Stimulated activated naive CD8-positive, alpha-beta T cell treated with anti-CD3 and anti-CD28 coated beads, Interleukin-15, Interleukin-2, amounts not matched to agents 100 ng/mL and 50 ng/mL, for 24 hours (primary cell): ENCODE results near the gene RFLNA.

Source experiments
- H3K27ac Mint-ChIP-seq: one replicate; pipeline ENCODE4 v1.8.0; 2021; ENCODE audit warnings: mild to moderate bottlenecking, mixed read lengths
- H3K27me3 Mint-ChIP-seq: one replicate; pipeline ENCODE4 v1.8.0; 2021; ENCODE audit warnings: mixed read lengths
- H3K36me3 Mint-ChIP-seq: one replicate; pipeline ENCODE4 v1.8.0; 2021; ENCODE audit warnings: low read depth, mixed read lengths
- H3K4me1 Mint-ChIP-seq: one replicate; pipeline ENCODE4 v1.8.0; 2021; ENCODE audit warnings: low read depth, mixed read lengths
- H3K4me3 Mint-ChIP-seq: one replicate; pipeline ENCODE4 v1.8.0; 2021; ENCODE audit warnings: mild to moderate bottlenecking, mixed read lengths
- H3K9me3 Mint-ChIP-seq: one replicate; pipeline ENCODE4 v1.8.0; 2021; ENCODE audit warnings: mixed read lengths

The RFLNA gene

DNA sequence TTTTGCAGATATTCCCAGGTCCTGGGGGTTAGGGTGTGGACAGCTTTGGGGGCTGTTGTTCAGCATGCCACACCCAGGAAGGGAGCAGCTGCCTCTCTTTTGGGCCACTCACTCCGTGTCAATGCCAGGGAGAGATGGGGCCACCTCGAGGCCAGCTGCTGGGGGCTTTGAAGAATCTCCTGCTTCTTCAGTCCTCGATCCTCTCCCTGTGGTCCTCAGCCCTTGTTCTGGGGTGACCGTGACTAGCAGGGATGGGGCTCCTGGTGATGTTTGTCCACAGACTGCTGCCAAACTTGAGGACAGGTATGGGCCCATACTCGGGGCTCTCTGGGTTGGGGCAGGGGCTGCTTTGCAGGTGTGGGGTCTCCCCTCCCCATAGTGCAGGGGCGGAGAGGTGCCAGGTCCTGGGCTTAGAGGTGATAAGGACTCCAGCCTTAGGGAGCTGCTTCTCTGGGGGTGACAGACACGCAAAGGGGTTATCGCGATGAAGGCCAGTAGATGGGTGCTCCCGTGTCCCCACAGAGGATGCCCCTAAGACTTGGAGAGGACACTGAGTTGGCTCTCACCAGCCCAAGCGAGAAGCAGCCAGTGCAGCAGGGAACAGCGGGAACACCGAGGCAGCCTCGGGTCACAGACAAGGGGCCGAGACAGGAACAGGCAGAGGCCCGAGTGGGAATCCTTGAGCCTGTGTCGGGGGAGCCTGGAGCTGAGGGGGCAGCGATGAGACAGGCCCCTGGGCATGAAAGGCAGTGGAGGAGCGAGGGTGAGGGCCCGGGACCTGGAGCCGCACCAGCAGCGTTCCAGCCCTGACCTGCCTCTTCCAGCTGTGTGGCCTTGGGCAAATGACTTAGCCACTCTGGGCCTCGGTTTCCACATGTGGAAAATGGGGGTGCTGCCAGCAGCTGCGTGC, 11.1 kb downstream of the RFLNA start:
- no peaks in the 10 kb centered on the region for H3K36me3 Mint-ChIP-seq
- H3K9me3 Mint-ChIP-seq: no peaks in the 10 kb centered on the region
- H3K4me1 Mint-ChIP-seq: no peaks in the 10 kb centered on the region
- no peak overlapping the region for H3K27ac Mint-ChIP-seq
- no peak overlapping the region for H3K4me3 Mint-ChIP-seq
- no peaks in the 10 kb centered on the region for H3K27me3 Mint-ChIP-seq

DNA sequence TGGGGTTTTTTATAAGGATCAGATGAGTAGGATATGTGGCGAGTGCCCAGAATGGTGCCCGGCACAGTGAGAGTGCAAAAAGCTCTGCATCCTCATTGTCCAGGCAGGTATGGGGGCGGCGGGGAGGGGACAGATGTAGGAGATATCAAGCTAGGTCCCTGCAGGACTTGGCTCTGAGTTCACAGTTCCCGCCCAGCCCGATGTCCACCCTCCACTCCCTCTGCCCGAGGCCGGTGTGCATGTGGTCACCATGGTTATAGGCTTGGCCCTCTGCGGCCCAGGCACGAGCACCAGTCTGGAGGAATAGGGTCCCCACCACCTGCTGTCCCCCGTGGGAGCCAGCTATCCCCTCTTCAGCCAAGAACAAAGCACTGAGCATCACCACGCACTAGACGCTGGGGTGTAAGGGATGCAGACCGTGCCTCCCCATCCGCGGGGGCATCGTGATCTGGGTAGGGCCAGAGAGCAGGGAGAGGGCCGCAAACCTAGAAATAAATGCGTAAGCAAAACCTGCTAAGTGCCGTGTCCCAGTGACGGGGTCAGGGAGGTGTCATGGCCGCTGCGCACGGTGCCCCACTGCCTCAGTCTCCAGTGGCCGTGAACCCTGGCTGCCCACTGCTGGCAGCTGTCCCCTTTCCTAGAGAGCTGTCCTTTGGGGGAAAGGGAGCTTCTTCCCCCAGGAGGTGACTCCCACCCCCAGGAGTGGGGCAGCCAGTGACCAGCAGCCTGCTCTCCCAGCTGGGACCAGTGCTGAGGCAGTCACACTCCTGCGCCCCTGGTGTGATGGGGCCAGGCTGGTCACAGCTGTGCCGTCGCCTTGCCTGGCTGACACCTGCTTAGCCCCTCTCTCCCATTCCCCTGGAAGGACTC, 12.0 kb downstream of the RFLNA start:
- no peak overlapping the region for H3K4me3 Mint-ChIP-seq
- no peaks in the 10 kb centered on the region for H3K9me3 Mint-ChIP-seq
- no peaks in the 10 kb centered on the region for H3K4me1 Mint-ChIP-seq
- H3K27ac Mint-ChIP-seq: no peak overlapping the region
- no peaks in the 10 kb centered on the region for H3K27me3 Mint-ChIP-seq
- H3K36me3 Mint-ChIP-seq: no peaks in the 10 kb centered on the region

- Mint-ChIP-seq H3K4me1 (no peaks in the 10 kb centered on the region), H3K4me3 (no peak overlapping the region), H3K27me3 (no peaks in the 10 kb centered on the region), H3K9me3 (no peaks in the 10 kb centered on the region), H3K27ac (no peak overlapping the region), H3K36me3 (no peaks in the 10 kb centered on the region)
Observed at GRCh38 chr12:124307556-124307825, 12.6 kb downstream of the RFLNA start.

DNA sequence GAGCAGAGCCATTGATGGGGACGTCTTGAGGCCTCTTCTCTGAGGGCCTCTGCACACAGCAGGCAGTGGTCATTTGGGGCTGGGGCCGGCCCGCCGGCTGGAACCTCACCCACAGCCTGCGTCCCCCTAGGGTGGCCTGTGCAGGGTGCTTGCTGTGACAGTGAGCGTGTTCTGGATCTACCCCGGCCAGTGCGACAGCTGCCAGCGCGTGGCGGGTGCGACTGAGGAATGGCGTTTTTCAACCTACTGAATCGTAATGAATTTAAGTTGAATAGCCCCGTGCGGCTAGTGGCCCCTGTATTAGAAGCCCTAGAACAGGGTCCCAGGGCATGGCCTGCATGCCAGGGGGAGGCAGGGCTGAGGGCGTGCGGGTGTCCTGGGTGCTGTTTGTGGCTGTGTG, 13.8 kb downstream of the RFLNA start:
- H3K4me3 Mint-ChIP-seq: no peak overlapping the region
- H3K36me3 Mint-ChIP-seq: no peaks in the 10 kb centered on the region
- no peak overlapping the region for H3K27ac Mint-ChIP-seq
- no peaks in the 10 kb centered on the region for H3K27me3 Mint-ChIP-seq
- no peaks in the 10 kb centered on the region for H3K9me3 Mint-ChIP-seq
- no peaks in the 10 kb centered on the region for H3K4me1 Mint-ChIP-seq

- H3K9me3 Mint-ChIP-seq: no peaks in the 10 kb centered on the region
- no peaks in the 10 kb centered on the region for H3K27me3 Mint-ChIP-seq
- no peaks in the 10 kb centered on the region for H3K4me1 Mint-ChIP-seq
- no peak overlapping the region for H3K27ac Mint-ChIP-seq
- H3K36me3 Mint-ChIP-seq: no peaks in the 10 kb centered on the region
- no peak overlapping the region for H3K4me3 Mint-ChIP-seq
Observed at GRCh38 chr12:124309231-124309630, 14.3 kb downstream of the RFLNA start.

DNA sequence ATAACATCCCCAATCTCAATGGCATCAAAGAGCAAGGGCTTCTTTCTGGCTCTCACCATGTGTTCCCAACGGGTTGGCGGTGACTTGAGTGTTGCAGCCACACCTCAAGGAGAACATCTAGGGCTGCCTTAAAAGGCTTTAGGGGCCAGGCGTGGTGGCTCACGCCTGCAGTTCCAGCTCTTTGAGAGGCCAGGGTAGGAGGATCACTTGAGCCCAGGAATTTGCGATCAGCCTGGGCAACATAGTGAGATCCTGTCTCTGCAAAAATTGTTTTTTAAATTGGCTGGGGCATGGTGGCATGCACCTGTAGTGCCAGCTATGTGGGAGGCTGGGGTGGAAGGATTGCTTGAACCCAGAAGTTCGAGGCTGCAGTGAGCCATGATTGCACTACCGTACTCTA, 14.9 kb downstream of the RFLNA start:
- H3K27me3 Mint-ChIP-seq: no peaks in the 10 kb centered on the region
- H3K9me3 Mint-ChIP-seq: no peaks in the 10 kb centered on the region
- H3K4me1 Mint-ChIP-seq: no peaks in the 10 kb centered on the region
- H3K27ac Mint-ChIP-seq: no peak overlapping the region
- no peak overlapping the region for H3K4me3 Mint-ChIP-seq
- no peaks in the 10 kb centered on the region for H3K36me3 Mint-ChIP-seq

DNA sequence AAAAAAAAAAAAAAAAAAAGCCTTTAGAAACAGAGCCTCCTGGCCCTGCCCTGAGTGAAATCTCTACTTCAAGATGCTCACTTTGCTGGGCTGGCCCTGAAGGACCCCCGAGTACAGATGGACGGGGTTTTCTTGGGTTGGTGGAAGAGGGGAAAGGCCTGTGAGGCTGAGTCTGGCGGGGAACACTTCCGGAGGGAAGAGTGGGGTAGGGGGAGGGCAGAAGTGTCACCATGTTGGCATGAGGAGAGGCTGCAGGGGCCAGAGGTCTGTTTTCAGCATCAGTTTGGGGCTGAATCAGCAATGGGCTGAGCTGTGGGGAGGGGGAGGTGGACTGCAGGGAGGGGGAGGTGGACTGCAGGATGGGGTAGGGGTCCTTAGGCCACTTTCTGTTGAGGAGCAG, 15.3 kb downstream of the RFLNA start:
- Mint-ChIP-seq H3K9me3 (no peaks in the 10 kb centered on the region), H3K36me3 (no peaks in the 10 kb centered on the region), H3K4me3 (no peak overlapping the region), H3K27me3 (no peaks in the 10 kb centered on the region), H3K27ac (no peak overlapping the region), H3K4me1 (no peaks in the 10 kb centered on the region)

GRCh38 chr12:124310785-124311184, 15.9 kb downstream of the RFLNA start:
- Mint-ChIP-seq H3K9me3 (no peaks in the 10 kb centered on the region), H3K27me3 (no peaks in the 10 kb centered on the region), H3K27ac (no peak overlapping the region), H3K4me1 (no peaks in the 10 kb centered on the region), H3K4me3 (no peak overlapping the region), H3K36me3 (no peaks in the 10 kb centered on the region)

- H3K36me3 Mint-ChIP-seq: no peaks in the 10 kb centered on the region
- H3K4me3 Mint-ChIP-seq: no peak overlapping the region
- no peaks in the 10 kb centered on the region for H3K4me1 Mint-ChIP-seq
- no peak overlapping the region for H3K27ac Mint-ChIP-seq
- no peaks in the 10 kb centered on the region for H3K9me3 Mint-ChIP-seq
- no peaks in the 10 kb centered on the region for H3K27me3 Mint-ChIP-seq
Observed at GRCh38 chr12:124311292-124312109, 16.6 kb downstream of the RFLNA start.

DNA sequence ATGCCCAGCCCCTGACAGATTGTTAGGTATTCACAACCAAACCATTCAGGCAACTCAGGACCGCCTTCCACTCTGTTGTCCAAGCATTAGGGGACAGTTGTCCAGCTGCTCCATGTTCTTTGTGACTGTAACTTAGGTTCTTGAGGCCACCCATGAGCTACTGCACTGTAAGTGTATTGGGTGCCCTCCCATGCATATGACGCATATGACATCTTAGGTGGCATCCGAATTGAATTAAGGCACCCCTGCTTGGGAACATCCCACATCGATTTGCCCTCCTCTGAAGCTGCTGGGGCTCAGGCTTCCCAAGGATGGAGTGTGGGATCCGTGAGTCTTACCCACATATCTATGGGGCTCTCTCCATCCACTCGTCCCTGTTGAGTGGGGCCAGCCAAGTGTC, 17.7 kb downstream of the RFLNA start:
- Mint-ChIP-seq H3K27ac (no peak overlapping the region), H3K4me1 (no peaks in the 10 kb centered on the region), H3K27me3 (no peaks in the 10 kb centered on the region), H3K4me3 (no peak overlapping the region), H3K36me3 (no peaks in the 10 kb centered on the region), H3K9me3 (no peaks in the 10 kb centered on the region)

GRCh38 chr12:124314207-124314606, 19.3 kb downstream of the RFLNA start:
- no peaks in the 10 kb centered on the region for H3K4me1 Mint-ChIP-seq
- H3K9me3 Mint-ChIP-seq: no peaks in the 10 kb centered on the region
- H3K27ac Mint-ChIP-seq: no peak overlapping the region
- H3K27me3 Mint-ChIP-seq: no peaks in the 10 kb centered on the region
- no peak overlapping the region for H3K4me3 Mint-ChIP-seq
- no peaks in the 10 kb centered on the region for H3K36me3 Mint-ChIP-seq

- no peaks in the 10 kb centered on the region for H3K4me1 Mint-ChIP-seq
- no peaks in the 10 kb centered on the region for H3K36me3 Mint-ChIP-seq
- no peak overlapping the region for H3K27ac Mint-ChIP-seq
- no peaks in the 10 kb centered on the region for H3K27me3 Mint-ChIP-seq
- no peaks in the 10 kb centered on the region for H3K9me3 Mint-ChIP-seq
- H3K4me3 Mint-ChIP-seq: no peak overlapping the region
Observed at GRCh38 chr12:124314766-124315165, 19.9 kb downstream of the RFLNA start.

- no peak overlapping the region for H3K27ac Mint-ChIP-seq
- H3K9me3 Mint-ChIP-seq: no peaks in the 10 kb centered on the region
- no peaks in the 10 kb centered on the region for H3K4me1 Mint-ChIP-seq
- no peak overlapping the region for H3K4me3 Mint-ChIP-seq
- H3K36me3 Mint-ChIP-seq: no peaks in the 10 kb centered on the region
- H3K27me3 Mint-ChIP-seq: no peaks in the 10 kb centered on the region
Observed at GRCh38 chr12:124315372-124316044, 20.6 kb downstream of the RFLNA start.

GRCh38 chr12:124316257-124316900, 21.5 kb downstream of the RFLNA start:
- Mint-ChIP-seq H3K9me3 (no peaks in the 10 kb centered on the region), H3K4me1 (no peaks in the 10 kb centered on the region), H3K36me3 (no peaks in the 10 kb centered on the region), H3K4me3 (no peak overlapping the region), H3K27me3 (no peaks in the 10 kb centered on the region), H3K27ac (no peak overlapping the region)
